HEK293 (cell line): Measurements from ENCODE around the gene HECTD4.

Source experiments
- CTCF ChIA-PET: fragments of 350-600 bp; formaldehyde crosslinking; extraction: SDS; loops from one replicate; lab custom pipeline; 2021; ENCODE audit warnings: antibody characterized with exemption; lab: Yijun Ruan, JAX
- POLR2A ChIA-PET: fragments of 300-600 bp; formaldehyde crosslinking; extraction: SDS; loops from one replicate; lab custom pipeline; 2020; ENCODE audit warnings: antibody characterized with exemption, inconsistent platforms; lab: Yijun Ruan, JAX
- H3K27ac ChIP-seq: fragments of 200-500 bp; sonication (Bioruptor generic); 2 replicates; pipeline ENCODE4 v1.5.1; 2014; ENCODE audit warnings: low read depth, low read length, control low read depth, inconsistent platforms; ENCODE audit errors: extremely low read depth
- H3K36me3 ChIP-seq, 2 experiments: fragments of 200-500 bp in 1 of 2; sonication (Bioruptor generic) in 1 of 2; 1 replicate in 1 of 2; 2 replicates in 1 of 2; pipeline ENCODE4 v1.5.1; 2014 to 2017; ENCODE audit warnings: inconsistent platforms in 2 of 2, low read length in 2 of 2; ENCODE audit not compliant: control insufficient read depth in 2 of 2, insufficient read depth in 1 of 2
- H3K4me1 ChIP-seq: fragments of 200-500 bp; sonication (Bioruptor generic); 2 replicates; pipeline ENCODE4 v1.5.1; 2014; ENCODE audit warnings: mild to moderate bottlenecking, low read length, inconsistent platforms; ENCODE audit not compliant: control insufficient read depth, insufficient read depth
- H3K4me3 ChIP-seq: 2 replicates; pipeline ENCODE4 v1.5.1; 2011; ENCODE audit warnings: low read depth, mild to moderate bottlenecking, control low read depth, low read length, moderate library complexity
- H3K9me3 ChIP-seq: fragments of 200-500 bp; sonication (Bioruptor generic); 2 replicates; pipeline ENCODE4 v1.5.1; 2014; ENCODE audit warnings: low read depth, low read length, inconsistent platforms; ENCODE audit not compliant: control insufficient read depth, insufficient read depth
- HOXC10 ChIP-seq: sonication (generic); formaldehyde crosslinking; IDR thresholded peaks from 2 replicates; pipeline ENCODE4 v1.8.1; 2023; ENCODE audit warnings: mild to moderate bottlenecking, missing genetic modification reagents
- HOXD13 ChIP-seq: sonication (generic); formaldehyde crosslinking; IDR thresholded peaks from 2 replicates; pipeline ENCODE4 v1.8.0; 2022; ENCODE audit warnings: missing genetic modification reagents, borderline replicate concordance
- INSM2 ChIP-seq: fragments of 450-650 bp; formaldehyde crosslinking; IDR thresholded peaks from 2 replicates; pipeline ENCODE4 v1.5.1; 2016; ENCODE audit warnings: missing biosample characterization, missing genetic modification characterization
- ZFP69B ChIP-seq: fragments of 450-650 bp; formaldehyde crosslinking; IDR thresholded peaks from 2 replicates; pipeline ENCODE4 v1.5.1; 2016; ENCODE audit warnings: missing biosample characterization, missing genetic modification characterization
- ZNF175 ChIP-seq: fragments of 450-650 bp; formaldehyde crosslinking; IDR thresholded peaks from 2 replicates; pipeline ENCODE4 v1.5.1; 2016; ENCODE audit warnings: missing biosample characterization, missing genetic modification characterization
- ZNF2 ChIP-seq: fragments of 450-650 bp; formaldehyde crosslinking; IDR thresholded peaks from 2 replicates; pipeline ENCODE4 v1.5.1; 2016; ENCODE audit warnings: missing biosample characterization, missing genetic modification characterization
- ZNF362 ChIP-seq: fragments of 450-650 bp; formaldehyde crosslinking; IDR thresholded peaks from 2 replicates; pipeline ENCODE4 v1.5.1; 2016; ENCODE audit warnings: missing biosample characterization, missing genetic modification characterization
- ZNF473 ChIP-seq: fragments of 450-650 bp; formaldehyde crosslinking; IDR thresholded peaks from 2 replicates; pipeline ENCODE4 v1.5.1; 2017; ENCODE audit warnings: missing biosample characterization, missing genetic modification characterization
- ZNF518A ChIP-seq: fragments of 450-650 bp; formaldehyde crosslinking; conservative IDR thresholded peaks from 2 replicates; pipeline ENCODE4 v1.5.1; 2016; ENCODE audit warnings: low read depth, missing biosample characterization, missing genetic modification characterization
- ZNF571 ChIP-seq: fragments of 450-650 bp; formaldehyde crosslinking; IDR thresholded peaks from 2 replicates; pipeline ENCODE4 v1.5.0; 2017; ENCODE audit warnings: missing biosample characterization, missing genetic modification characterization
- ZNF600 ChIP-seq: fragments of 450-650 bp; formaldehyde crosslinking; IDR thresholded peaks from 2 replicates; pipeline ENCODE4 v1.5.1; 2016; ENCODE audit warnings: missing biosample characterization, missing genetic modification characterization
- ZNF677 ChIP-seq: fragments of 450-650 bp; IDR thresholded peaks from 2 replicates; pipeline ENCODE4 v1.5.0; 2018; ENCODE audit warnings: missing biosample characterization, mild to moderate bottlenecking, missing genetic modification characterization, moderate library complexity
- ZNF792 ChIP-seq: fragments of 450-650 bp; formaldehyde crosslinking; IDR thresholded peaks from 2 replicates; pipeline ENCODE4 v1.5.1; 2016; ENCODE audit warnings: missing biosample characterization, missing genetic modification characterization

Gene HECTD4

GRCh38 chr12:112179916-112180315 lies 202.3 kb downstream of the HECTD4 start:
- CTCF ChIA-PET = no interaction called here
- H3K4me1 ChIP-seq = no peaks in the 10 kb centered on the region

GRCh38 chr12:112179341-112179740 lies 202.9 kb downstream of the HECTD4 start:
- CTCF ChIA-PET = no interaction called here
- POLR2A ChIA-PET = no interaction called here
- no peak for TF ChIP-seq INSM2 (tag by site-specific recombination)
- no peak for TF ChIP-seq ZNF362 (tag by site-specific recombination)
- no peak for TF ChIP-seq ZFP69B (tag by site-specific recombination)
- no peak for TF ChIP-seq ZNF518A (tag by site-specific recombination)
- TF ChIP-seq, all 188 proteins: peak for 0

More at GRCh38 chr12:112179916-112180315, 202.3 kb downstream of the HECTD4 start:
- Histone ChIP-seq H3K36me3 (peaks cover 10 to 86% of the 10 kb centered on the region in 2 experiments), H3K27ac (no peak overlapping the region), H3K9me3 (no peaks in the 10 kb centered on the region), H3K4me3 (no peak overlapping the region)
- no peak for TF ChIP-seq ZNF518A (tag by site-specific recombination)
- no peak for TF ChIP-seq HOXD13 (CRISPR knock-in tag)
- POLR2A ChIA-PET = no interaction called here

GRCh38 chr12:112178796-112179195 lies 203.4 kb downstream of the HECTD4 start:
- POLR2A ChIA-PET = no interaction called here
- CTCF ChIA-PET = interaction anchor here (1.2 kb wide), 1 partner anchor 19 kb away, joined by 5 read pairs; no protein-coding TSS in a partner anchor
- Histone ChIP-seq H3K36me3 (peaks cover 10 to 83% of the 10 kb centered on the region in 2 experiments), H3K4me1 (no peaks in the 10 kb centered on the region), H3K4me3 (no peak overlapping the region), H3K9me3 (no peaks in the 10 kb centered on the region), H3K27ac (no peak overlapping the region)
- TF ChIP-seq ZNF2 (tag by site-specific recombination) = no peak
- no peak for TF ChIP-seq ZNF362 (tag by site-specific recombination)
- no peak for TF ChIP-seq ZNF571 (tag by site-specific recombination)
- no peak for TF ChIP-seq ZNF600 (tag by site-specific recombination)
- TF ChIP-seq ZNF175 (tag by site-specific recombination) = no peak
- no peak for TF ChIP-seq HOXC10 (CRISPR knock-in tag)
- no peak for TF ChIP-seq ZNF792 (tag by site-specific recombination)
- TF ChIP-seq ZNF677 (tag by site-specific recombination) = no peak
- no peak for TF ChIP-seq ZNF473

More at GRCh38 chr12:112179341-112179740, 202.9 kb downstream of the HECTD4 start:
- Histone ChIP-seq H3K27ac (no peak overlapping the region), H3K36me3 (peaks cover 10 to 85% of the 10 kb centered on the region in 2 experiments), H3K9me3 (no peaks in the 10 kb centered on the region), H3K4me3 (no peak overlapping the region), H3K4me1 (no peaks in the 10 kb centered on the region)
